Measurements from ENCODE around the gene C9. TPM values are rescaled to one million over a fixed set of nuclear protein-coding genes. Genes with fewer than 3 reads are reported as not detected.

C9 gene
- total and polyA plus RNA-seq, 2 experiments from 2014 or later, result not detected

DNA sequence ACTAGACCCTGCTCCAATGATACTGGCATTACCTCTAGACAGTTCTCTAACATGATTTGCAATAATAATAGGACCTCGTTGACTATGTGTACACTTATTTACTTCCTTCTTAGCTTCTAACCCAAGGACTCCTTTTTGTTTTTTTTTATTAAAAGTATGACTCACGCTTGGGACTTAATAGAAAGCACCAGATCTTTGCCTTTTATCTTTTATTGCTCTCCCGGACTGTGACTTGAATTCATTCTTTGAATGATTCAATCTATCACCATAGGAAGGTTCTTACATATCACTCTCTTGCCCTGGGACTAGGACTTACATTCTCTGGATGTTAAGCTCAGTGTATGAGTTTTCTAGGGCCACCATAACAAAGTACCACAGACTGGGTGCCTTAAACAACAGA is 9.0 kb downstream of the C9 start (continued):
- TF ChIP-seq, protein P1, sequence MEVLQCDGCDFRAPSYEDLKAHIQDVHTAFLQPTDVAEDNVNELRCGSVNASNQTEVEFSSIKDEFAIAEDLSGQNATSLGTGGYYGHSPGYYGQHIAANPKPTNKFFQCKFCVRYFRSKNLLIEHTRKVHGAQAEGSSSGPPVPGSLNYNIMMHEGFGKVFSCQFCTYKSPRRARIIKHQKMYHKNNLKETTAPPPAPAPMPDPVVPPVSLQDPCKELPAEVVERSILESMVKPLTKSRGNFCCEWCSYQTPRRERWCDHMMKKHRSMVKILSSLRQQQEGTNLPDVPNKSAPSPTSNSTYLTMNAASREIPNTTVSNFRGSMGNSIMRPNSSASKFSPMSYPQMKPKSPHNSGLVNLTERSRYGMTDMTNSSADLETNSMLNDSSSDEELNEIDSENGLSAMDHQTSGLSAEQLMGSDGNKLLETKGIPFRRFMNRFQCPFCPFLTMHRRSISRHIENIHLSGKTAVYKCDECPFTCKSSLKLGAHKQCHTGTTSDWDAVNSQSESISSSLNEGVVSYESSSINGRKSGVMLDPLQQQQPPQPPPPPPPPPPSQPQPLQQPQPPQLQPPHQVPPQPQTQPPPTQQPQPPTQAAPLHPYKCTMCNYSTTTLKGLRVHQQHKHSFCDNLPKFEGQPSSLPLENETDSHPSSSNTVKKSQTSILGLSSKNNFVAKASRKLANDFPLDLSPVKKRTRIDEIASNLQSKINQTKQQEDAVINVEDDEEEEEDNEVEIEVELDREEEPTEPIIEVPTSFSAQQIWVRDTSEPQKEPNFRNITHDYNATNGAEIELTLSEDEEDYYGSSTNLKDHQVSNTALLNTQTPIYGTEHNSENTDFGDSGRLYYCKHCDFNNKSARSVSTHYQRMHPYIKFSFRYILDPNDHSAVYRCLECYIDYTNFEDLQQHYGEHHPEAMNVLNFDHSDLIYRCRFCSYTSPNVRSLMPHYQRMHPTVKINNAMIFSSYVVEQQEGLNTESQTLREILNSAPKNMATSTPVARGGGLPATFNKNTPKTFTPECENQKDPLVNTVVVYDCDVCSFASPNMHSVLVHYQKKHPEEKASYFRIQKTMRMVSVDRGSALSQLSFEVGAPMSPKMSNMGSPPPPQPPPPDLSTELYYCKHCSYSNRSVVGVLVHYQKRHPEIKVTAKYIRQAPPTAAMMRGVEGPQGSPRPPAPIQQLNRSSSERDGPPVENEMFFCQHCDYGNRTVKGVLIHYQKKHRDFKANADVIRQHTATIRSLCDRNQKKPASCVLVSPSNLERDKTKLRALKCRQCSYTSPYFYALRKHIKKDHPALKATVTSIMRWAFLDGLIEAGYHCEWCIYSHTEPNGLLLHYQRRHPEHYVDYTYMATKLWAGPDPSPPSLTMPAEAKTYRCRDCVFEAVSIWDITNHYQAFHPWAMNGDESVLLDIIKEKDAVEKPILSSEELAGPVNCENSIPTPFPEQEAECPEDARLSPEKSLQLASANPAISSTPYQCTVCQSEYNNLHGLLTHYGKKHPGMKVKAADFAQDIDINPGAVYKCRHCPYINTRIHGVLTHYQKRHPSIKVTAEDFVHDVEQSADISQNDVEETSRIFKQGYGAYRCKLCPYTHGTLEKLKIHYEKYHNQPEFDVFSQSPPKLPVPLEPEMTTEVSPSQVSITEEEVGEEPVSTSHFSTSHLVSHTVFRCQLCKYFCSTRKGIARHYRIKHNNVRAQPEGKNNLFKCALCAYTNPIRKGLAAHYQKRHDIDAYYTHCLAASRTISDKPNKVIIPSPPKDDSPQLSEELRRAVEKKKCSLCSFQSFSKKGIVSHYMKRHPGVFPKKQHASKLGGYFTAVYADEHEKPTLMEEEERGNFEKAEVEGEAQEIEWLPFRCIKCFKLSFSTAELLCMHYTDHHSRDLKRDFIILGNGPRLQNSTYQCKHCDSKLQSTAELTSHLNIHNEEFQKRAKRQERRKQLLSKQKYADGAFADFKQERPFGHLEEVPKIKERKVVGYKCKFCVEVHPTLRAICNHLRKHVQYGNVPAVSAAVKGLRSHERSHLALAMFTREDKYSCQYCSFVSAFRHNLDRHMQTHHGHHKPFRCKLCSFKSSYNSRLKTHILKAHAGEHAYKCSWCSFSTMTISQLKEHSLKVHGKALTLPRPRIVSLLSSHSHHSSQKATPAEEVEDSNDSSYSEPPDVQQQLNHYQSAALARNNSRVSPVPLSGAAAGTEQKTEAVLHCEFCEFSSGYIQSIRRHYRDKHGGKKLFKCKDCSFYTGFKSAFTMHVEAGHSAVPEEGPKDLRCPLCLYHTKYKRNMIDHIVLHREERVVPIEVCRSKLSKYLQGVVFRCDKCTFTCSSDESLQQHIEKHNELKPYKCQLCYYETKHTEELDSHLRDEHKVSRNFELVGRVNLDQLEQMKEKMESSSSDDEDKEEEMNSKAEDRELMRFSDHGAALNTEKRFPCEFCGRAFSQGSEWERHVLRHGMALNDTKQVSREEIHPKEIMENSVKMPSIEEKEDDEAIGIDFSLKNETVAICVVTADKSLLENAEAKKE (CRISPR knock-in tag; IDR thresholded peaks at IDR 0.05), result no peak
- TF ChIP-seq, protein P2, sequence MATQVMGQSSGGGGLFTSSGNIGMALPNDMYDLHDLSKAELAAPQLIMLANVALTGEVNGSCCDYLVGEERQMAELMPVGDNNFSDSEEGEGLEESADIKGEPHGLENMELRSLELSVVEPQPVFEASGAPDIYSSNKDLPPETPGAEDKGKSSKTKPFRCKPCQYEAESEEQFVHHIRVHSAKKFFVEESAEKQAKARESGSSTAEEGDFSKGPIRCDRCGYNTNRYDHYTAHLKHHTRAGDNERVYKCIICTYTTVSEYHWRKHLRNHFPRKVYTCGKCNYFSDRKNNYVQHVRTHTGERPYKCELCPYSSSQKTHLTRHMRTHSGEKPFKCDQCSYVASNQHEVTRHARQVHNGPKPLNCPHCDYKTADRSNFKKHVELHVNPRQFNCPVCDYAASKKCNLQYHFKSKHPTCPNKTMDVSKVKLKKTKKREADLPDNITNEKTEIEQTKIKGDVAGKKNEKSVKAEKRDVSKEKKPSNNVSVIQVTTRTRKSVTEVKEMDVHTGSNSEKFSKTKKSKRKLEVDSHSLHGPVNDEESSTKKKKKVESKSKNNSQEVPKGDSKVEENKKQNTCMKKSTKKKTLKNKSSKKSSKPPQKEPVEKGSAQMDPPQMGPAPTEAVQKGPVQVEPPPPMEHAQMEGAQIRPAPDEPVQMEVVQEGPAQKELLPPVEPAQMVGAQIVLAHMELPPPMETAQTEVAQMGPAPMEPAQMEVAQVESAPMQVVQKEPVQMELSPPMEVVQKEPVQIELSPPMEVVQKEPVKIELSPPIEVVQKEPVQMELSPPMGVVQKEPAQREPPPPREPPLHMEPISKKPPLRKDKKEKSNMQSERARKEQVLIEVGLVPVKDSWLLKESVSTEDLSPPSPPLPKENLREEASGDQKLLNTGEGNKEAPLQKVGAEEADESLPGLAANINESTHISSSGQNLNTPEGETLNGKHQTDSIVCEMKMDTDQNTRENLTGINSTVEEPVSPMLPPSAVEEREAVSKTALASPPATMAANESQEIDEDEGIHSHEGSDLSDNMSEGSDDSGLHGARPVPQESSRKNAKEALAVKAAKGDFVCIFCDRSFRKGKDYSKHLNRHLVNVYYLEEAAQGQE (IDR thresholded peaks at IDR 0.05; ENCODE audit: unreplicated experiment), result no peak
- TF ChIP-seq POLR2AphosphoS5 (IDR thresholded peaks at IDR 0.05; ENCODE audit: low read depth), result no peak

DNA sequence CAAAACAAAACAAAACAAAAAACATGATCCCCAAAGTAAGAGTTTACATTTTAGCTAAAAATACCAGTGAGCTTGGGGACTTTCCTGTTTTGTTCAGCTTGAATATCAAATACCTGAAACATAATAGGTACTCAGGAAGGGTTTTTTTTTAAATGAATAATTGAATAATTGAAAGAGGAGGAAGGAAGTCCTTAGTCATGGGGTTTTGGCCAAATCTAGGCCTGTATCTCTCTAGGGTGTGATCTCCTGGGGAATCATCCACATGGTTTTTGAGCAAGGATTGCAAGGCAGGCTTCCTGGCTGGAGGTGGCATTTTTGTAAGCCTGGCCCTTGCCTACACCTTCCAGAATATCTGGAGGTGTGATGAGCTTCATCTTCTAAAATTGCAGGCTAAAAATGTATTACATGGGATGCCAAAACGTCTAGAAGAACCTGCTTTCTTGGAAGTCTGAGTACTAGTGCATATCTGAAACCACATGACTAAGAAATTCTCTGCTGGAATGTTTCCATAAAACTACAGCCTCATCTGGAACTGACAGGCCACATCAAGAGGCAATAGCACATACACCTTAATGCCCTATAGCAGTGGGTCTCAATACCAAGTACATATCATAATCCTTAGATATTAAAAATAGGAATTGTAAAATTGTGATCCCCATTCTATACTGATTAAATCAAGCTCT is 10.4 kb downstream of the C9 start:
- no peaks in the 10 kb centered on the region for H3K4me1 ChIP-seq (ENCODE audit: insufficient read depth)
- no peaks in the 10 kb centered on the region; the same call in 1 of the 2 replicates for H3K36me3 ChIP-seq (ENCODE audit: insufficient read depth)
- Mint-ChIP-seq H3K27me3 (ENCODE audit: insufficient read depth, low read depth, poor library complexity) (peaks cover 3% of the 10 kb centered on the region), H3K4me3 (no peak overlapping the region), H3K36me3 (ENCODE audit: low read depth) (peaks cover 16% of the 10 kb centered on the region), H3K9me3 (peaks cover 39% of the 10 kb centered on the region), H3K4me1 (peaks cover 6% of the 10 kb centered on the region), H3K27ac (no peak overlapping the region)
- no peaks in the 10 kb centered on the region for H3F3A ChIP-seq (replicated peaks; ENCODE audit: low read depth)
- TF ChIP-seq, protein P2 (IDR thresholded peaks at IDR 0.05; ENCODE audit: unreplicated experiment), result no peak
- TF ChIP-seq, protein P3, sequence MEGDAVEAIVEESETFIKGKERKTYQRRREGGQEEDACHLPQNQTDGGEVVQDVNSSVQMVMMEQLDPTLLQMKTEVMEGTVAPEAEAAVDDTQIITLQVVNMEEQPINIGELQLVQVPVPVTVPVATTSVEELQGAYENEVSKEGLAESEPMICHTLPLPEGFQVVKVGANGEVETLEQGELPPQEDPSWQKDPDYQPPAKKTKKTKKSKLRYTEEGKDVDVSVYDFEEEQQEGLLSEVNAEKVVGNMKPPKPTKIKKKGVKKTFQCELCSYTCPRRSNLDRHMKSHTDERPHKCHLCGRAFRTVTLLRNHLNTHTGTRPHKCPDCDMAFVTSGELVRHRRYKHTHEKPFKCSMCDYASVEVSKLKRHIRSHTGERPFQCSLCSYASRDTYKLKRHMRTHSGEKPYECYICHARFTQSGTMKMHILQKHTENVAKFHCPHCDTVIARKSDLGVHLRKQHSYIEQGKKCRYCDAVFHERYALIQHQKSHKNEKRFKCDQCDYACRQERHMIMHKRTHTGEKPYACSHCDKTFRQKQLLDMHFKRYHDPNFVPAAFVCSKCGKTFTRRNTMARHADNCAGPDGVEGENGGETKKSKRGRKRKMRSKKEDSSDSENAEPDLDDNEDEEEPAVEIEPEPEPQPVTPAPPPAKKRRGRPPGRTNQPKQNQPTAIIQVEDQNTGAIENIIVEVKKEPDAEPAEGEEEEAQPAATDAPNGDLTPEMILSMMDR (conservative IDR thresholded peaks at IDR 0.05; ENCODE audit: low read depth in 2 of 2), result no peak
- H3K27ac ChIP-seq (ENCODE audit: low read depth), result no peak overlapping the region
- no peak for DNase-seq (ENCODE audit: low spot score)
- H3K4me3 ChIP-seq, result no peak overlapping the region
- H3K4me2 ChIP-seq, result no peak overlapping the region
- no peak for ATAC-seq
- H3K79me2 ChIP-seq (replicated peaks; ENCODE audit: insufficient read depth), result no peaks in the 10 kb centered on the region
- H3K9me2 ChIP-seq (ENCODE audit: insufficient read depth), result peaks cover 14% of the 10 kb centered on the region
- no peak overlapping the region for H2AFZ ChIP-seq
- no peaks in the 10 kb centered on the region for H4K20me1 ChIP-seq (replicated peaks; ENCODE audit: insufficient read depth)
- H3K27me3 ChIP-seq (ENCODE audit: insufficient read depth), result no peaks in the 10 kb centered on the region

All from GM23338 (cell line).